Activated CD4-positive, alpha-beta T cell treated with anti-CD3 and anti-CD28 coated beads, Interleukin-2, amount 10 ng/mL, durations not matched to agents 24 days and 14 days (primary cell): ENCODE measurements around the gene EXOC2. TPM values are rescaled to one million over a fixed set of nuclear protein-coding genes. Genes with fewer than 3 reads are reported as not detected.
A peak's percentile ranks its signal among the peaks of the same experiment; 100 is the strongest.

Source experiments
- DNase-seq: peaks from one replicate; pipeline ENCODE4 v3.0.0; 2022
- H3K27ac Mint-ChIP-seq: one replicate; pipeline ENCODE4 v1.8.0; 2022; ENCODE audit warnings: mild to moderate bottlenecking, mixed read lengths
- H3K27me3 Mint-ChIP-seq: one replicate; pipeline ENCODE4 v1.8.0; 2022; ENCODE audit warnings: mixed read lengths
- H3K36me3 Mint-ChIP-seq: one replicate; pipeline ENCODE4 v1.8.0; 2022; ENCODE audit warnings: low read depth, mild to moderate bottlenecking, mixed read lengths
- H3K4me1 Mint-ChIP-seq: one replicate; pipeline ENCODE4 v1.8.0; 2021; ENCODE audit warnings: mixed read lengths
- H3K4me3 Mint-ChIP-seq: one replicate; pipeline ENCODE4 v1.8.0; 2022; ENCODE audit warnings: mild to moderate bottlenecking, moderate library complexity, mixed read lengths
- H3K9me3 Mint-ChIP-seq: one replicate; pipeline ENCODE4 v1.8.0; 2021; ENCODE audit warnings: mixed read lengths
- intact Hi-C: fragments of 100-400 bp; cut with micrococcal nuclease; formaldehyde crosslinking; loops from one replicate; pipeline ENCODE4 v1.15.1; 2023
- total RNA-seq: library from RNA; stranded (reverse); gene quantifications from 2 replicates; pipeline ENCODE4 v1.2.3, GENCODE V29; 2022

EXOC2 gene
- total RNA-seq, 1 donor from 2014 or later = 43.6 TPM

- peak overlapping the region; percentile 99 for H3K27ac Mint-ChIP-seq
- H3K9me3 Mint-ChIP-seq = no peaks in the 10 kb centered on the region
- no peaks in the 10 kb centered on the region for H3K27me3 Mint-ChIP-seq
- peaks cover 65% of the 10 kb centered on the region for H3K36me3 Mint-ChIP-seq
- intact Hi-C loops = loop anchor here (1.0 to 5.0 kb wide), 11 partner anchors 9 to 296 kb away; partner anchors contain the start of genes DUSP22 and IRF4
- DNase-seq = peak; percentile 82
- peak overlapping the region; percentile 77 for H3K4me3 Mint-ChIP-seq
- peaks cover 87% of the 10 kb centered on the region for H3K4me1 Mint-ChIP-seq
These were observed 202.5 kb downstream of the EXOC2 start for GRCh38 chr6:490251-491037.

DNA sequence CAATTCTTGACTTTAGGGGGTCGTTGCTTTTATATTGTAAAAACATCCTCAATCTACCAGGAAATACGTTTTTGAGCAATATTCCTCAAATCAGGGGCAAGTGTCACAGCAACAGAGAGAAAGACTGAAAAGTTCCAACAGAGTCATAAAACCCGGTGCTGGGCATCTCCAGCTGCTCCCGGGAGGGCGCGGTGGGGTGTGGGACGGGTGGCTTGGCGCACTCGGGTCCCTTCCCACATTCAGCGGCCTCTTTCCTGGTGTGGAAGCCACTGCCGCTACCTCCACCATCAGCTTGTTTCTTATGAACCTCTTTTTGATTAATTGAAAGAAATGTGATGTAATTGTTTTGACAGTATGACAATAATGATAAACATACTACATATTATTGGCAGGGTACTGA is 203.2 kb downstream of the EXOC2 start:
- intact Hi-C loops = loop anchor here (1.0 to 5.0 kb wide), 11 partner anchors 14 to 295 kb away; partner anchors contain the start of genes DUSP22 and IRF4
- H3K4me1 Mint-ChIP-seq = peaks cover 85% of the 10 kb centered on the region
- peak overlapping the region; percentile 77 for H3K4me3 Mint-ChIP-seq
- peaks cover 66% of the 10 kb centered on the region for H3K36me3 Mint-ChIP-seq
- H3K27ac Mint-ChIP-seq = peak overlapping the region; percentile 99
- DNase-seq = peak; percentile 60
- H3K9me3 Mint-ChIP-seq = no peaks in the 10 kb centered on the region
- no peaks in the 10 kb centered on the region for H3K27me3 Mint-ChIP-seq

DNA sequence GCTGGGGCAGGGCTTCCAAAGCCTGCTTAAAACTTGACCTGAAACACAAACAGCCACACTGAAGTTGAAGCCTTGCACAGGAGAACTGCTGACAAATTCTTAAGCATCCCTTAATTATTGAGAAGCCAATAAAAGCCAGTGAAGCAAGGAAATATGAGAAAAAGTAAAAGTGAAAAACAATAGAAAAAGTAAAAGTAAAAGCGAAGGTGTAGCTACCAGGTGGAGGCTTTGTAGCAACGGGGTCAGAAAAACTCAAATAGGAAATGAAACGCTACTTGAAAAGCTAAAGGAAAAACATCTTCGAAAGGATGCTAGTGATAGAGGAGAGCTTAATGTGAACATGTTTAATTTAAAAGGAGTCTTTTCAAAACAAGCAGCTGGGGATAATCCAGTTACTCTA is 203.9 kb downstream of the EXOC2 start:
- Mint-ChIP-seq H3K27me3 (no peaks in the 10 kb centered on the region), H3K27ac (peak overlapping the region; percentile 99), H3K4me1 (peaks cover 85% of the 10 kb centered on the region), H3K4me3 (peak overlapping the region; percentile 77), H3K36me3 (peaks cover 72% of the 10 kb centered on the region), H3K9me3 (no peaks in the 10 kb centered on the region)
- intact Hi-C loops = loop anchor here (1.0 kb wide), 1 partner anchor 14 kb away; no protein-coding TSS in a partner anchor
- DNase-seq = peak; percentile 69

DNA sequence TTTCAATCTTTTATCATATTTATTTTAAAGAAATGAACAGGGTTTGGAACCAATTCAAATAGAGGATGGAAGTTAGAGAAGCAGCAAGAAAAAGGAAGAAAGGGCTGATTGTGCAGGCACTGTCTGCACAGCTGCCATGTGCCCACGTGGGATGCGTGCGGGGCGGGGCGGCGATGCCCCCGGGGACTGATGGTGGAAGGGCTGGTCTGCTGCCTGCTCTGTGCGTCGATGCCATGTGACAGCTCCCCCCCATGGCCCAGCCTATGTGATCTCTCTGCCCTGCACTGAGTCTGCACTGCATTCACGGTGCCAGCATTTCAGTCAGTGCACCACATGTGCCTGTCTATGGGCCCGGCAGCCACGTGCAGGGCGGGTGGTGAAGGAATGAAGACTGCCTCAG is 205.0 kb downstream of the EXOC2 start:
- Mint-ChIP-seq H3K27me3 (no peaks in the 10 kb centered on the region), H3K4me3 (peak overlapping the region; percentile 68), H3K4me1 (peaks cover 82% of the 10 kb centered on the region), H3K36me3 (peaks cover 72% of the 10 kb centered on the region), H3K27ac (peak overlapping the region; percentile 68), H3K9me3 (no peaks in the 10 kb centered on the region)
- intact Hi-C loops = no loop called here
- DNase-seq = peak; percentile 51

DNA sequence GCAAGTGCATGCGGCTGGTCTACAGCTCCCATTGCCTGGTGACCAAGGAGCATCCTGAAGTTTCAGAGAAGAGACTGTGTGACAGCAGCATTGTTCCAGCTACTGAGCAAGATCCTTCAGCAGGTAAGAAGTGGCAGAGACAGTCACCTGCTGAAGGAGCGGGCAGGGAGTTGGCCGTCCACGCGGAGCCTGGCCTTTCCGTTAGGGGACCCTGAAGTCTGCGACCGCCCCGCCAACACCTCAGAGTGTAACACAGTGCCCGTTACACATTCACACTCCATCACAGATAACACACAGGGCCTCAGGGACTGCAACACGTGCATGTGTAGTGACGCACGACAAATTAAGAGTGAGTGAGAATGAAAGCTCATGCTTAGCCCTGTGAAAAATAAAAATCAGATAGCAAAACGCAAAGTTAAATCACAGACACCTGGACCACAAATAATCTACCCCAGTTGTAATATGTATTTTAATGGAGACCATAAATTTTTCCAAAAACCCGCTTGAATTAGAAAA is 207.2 kb downstream of the EXOC2 start:
- peaks cover 69% of the 10 kb centered on the region for H3K4me1 Mint-ChIP-seq
- H3K36me3 Mint-ChIP-seq = peaks cover 62% of the 10 kb centered on the region
- H3K27ac Mint-ChIP-seq = peak overlapping the region; percentile 98
- H3K27me3 Mint-ChIP-seq = no peaks in the 10 kb centered on the region
- H3K4me3 Mint-ChIP-seq = no peak overlapping the region
- DNase-seq = peak; percentile 55
- H3K9me3 Mint-ChIP-seq = peaks cover 5% of the 10 kb centered on the region
- intact Hi-C loops = no loop called here

DNA sequence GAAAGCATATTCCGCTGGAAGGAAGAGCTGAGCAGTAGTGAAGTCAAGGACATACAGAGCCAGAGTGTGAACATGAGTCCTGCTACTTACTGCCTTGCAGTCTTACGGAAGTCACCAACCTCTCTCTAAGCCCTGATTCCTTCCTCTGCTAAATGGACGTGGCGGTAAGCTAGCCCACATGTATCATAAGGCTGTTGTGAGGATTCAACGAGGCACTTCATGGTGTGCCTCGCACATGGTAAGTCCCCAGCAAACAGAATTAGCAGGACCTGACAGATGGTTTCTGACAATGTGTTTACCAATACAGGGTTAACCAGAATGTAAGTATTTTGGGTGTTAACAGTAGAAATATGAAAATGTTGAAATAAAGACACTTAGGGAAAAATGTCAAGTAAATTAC is 208.2 kb downstream of the EXOC2 start:
- DNase-seq = no peak
- Mint-ChIP-seq H3K27ac (peak overlapping the region; percentile 98), H3K4me1 (peaks cover 67% of the 10 kb centered on the region), H3K4me3 (peak overlapping the region; percentile 51), H3K9me3 (peaks cover 5% of the 10 kb centered on the region), H3K27me3 (no peaks in the 10 kb centered on the region), H3K36me3 (peaks cover 62% of the 10 kb centered on the region)
- intact Hi-C loops = loop anchor here (1.0 kb wide), 3 partner anchors 18 to 37 kb away; no protein-coding TSS in a partner anchor

DNA sequence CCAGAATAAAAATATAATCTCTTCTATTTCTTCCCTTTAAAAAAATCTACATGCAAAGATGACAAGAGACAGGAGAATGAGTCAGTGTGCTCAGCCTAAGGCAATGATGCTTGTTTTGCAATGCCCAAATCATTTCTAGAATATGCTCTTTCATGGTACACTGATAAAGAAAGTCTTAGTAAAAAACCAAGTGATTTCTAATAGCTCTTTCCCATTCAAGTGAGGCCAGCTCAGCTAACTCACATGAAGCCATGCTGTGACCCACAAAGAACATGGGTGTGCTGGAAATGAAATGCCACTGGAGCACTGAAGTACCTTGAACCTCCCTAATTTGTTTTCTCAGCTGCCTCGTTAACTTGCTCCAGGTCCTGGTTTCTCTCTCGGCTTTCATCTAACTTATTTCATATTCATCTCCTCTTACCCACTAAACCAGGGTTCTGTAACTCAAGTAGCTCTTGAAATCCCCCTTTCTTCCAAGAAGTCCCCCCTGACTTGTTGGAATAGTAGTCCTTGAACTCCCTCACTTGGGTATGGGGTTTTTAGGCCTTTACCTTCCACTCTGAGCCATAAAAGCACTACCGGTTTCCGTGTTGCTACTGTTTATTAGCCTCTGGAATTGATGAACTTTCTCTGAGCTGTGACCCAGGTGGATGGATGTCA is 208.7 kb downstream of the EXOC2 start:
- intact Hi-C loops = loop anchor here (1.0 kb wide), 3 partner anchors 18 to 37 kb away; no protein-coding TSS in a partner anchor
- no peaks in the 10 kb centered on the region for H3K27me3 Mint-ChIP-seq
- peak overlapping the region; percentile 51 for H3K4me3 Mint-ChIP-seq
- peaks cover 67% of the 10 kb centered on the region for H3K4me1 Mint-ChIP-seq
- DNase-seq = peak; percentile 67
- H3K27ac Mint-ChIP-seq = peak overlapping the region; percentile 98
- peaks cover 5% of the 10 kb centered on the region for H3K9me3 Mint-ChIP-seq
- H3K36me3 Mint-ChIP-seq = peaks cover 57% of the 10 kb centered on the region

DNA sequence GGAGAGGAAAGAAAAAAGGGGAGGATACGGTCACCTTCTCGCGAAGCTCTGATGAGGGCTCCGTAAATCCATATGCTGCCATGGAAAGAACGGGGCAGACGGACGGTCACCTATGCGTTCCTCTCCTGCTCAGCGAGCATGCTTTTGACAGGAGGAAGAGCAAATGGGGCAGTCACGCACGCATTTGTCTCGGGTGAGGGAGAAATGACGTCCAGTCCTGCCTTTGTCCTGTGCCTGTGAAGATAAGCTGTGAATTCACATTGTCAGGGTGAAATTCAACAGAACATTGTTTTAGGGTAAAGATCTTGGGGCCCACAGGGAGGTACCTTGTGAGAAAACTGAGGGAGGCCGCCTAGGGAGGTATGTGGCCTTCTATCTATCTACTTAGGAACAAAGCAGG is 217.6 kb downstream of the EXOC2 start:
- peak; percentile 66 for DNase-seq
- intact Hi-C loops = loop anchor here (1.0 kb wide), 2 partner anchors 14 to 29 kb away; no protein-coding TSS in a partner anchor
- H3K9me3 Mint-ChIP-seq = no peaks in the 10 kb centered on the region
- peak overlapping the region; percentile 47 for H3K27ac Mint-ChIP-seq
- peaks cover 2% of the 10 kb centered on the region for H3K36me3 Mint-ChIP-seq
- peak overlapping the region; percentile 26 for H3K4me3 Mint-ChIP-seq
- no peaks in the 10 kb centered on the region for H3K27me3 Mint-ChIP-seq
- H3K4me1 Mint-ChIP-seq = peaks cover 71% of the 10 kb centered on the region

DNA sequence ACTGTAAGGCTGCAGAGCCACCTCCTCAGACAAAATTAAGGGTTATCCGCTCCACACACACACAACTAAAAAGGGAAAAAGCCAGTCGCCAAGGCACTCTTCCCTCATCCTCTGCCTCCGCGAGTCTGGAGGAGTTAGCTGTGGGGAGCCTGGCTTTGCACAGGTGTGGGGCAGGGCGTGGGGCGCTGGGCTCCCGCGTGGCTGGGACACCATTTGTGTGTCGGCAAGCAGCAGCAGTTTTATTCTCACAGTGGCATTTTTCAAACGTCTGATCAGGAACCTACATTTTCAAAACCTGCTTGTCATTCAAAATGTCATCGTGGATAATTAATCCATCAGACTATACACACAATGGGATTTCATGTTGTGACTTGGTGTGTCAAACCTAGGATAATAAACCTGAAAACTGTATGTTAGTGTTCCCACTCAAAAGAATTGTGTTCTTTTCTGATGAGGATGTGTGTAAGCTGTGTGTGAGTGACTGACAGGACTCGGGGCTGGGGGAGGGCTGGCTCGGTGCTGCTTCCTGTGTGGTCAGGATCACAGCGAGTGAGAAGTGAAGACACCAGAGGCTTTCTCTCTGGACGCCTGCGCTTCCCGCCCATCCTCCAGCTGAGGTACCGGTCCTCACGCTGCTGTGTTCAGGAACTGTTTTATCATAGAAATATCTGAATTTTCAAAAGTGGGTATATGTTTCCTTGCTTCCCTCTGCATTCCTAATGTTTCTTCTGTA is 218.3 kb downstream of the EXOC2 start:
- DNase-seq = peak; percentile 94
- Mint-ChIP-seq H3K27ac (peak overlapping the region; percentile 47), H3K4me1 (peaks cover 70% of the 10 kb centered on the region), H3K27me3 (no peaks in the 10 kb centered on the region), H3K36me3 (peaks cover 2% of the 10 kb centered on the region), H3K9me3 (no peaks in the 10 kb centered on the region), H3K4me3 (peak overlapping the region; percentile 26)
- intact Hi-C loops = loop anchor here (1.0 kb wide), 2 partner anchors 15 to 28 kb away; no protein-coding TSS in a partner anchor

GRCh38 chr6:473768-474452 is 219.0 kb downstream of the EXOC2 start:
- Mint-ChIP-seq H3K36me3 (peaks cover 2% of the 10 kb centered on the region), H3K9me3 (no peaks in the 10 kb centered on the region), H3K4me3 (peak overlapping the region; percentile 26), H3K27me3 (no peaks in the 10 kb centered on the region), H3K4me1 (peaks cover 64% of the 10 kb centered on the region), H3K27ac (peak overlapping the region; percentile 47)
- DNase-seq = peak; percentile 59
- intact Hi-C loops = no loop called here

DNA sequence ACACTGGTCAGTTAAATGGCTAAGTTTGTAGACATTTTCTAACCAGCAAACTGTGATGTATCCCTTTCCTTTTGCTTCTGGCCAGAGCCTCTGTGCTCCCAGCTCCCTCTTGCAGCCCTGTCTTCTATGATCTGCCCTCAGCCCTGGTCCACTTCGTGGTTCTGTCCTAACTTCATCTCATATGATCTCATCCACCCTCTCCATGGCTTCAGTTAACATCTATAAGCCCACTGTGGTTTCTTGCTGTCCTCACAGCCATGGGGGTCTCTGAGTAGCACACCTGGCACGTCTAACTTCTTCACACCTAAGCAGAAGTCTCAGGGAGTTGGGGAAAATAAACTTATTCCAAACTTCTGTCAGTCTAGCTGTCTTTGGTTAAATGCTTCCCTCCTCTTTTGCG is 219.6 kb downstream of the EXOC2 start:
- peak; percentile 53 for DNase-seq
- H3K36me3 Mint-ChIP-seq = no peaks in the 10 kb centered on the region
- H3K4me1 Mint-ChIP-seq = peaks cover 58% of the 10 kb centered on the region
- no peaks in the 10 kb centered on the region for H3K27me3 Mint-ChIP-seq
- H3K4me3 Mint-ChIP-seq = no peak overlapping the region
- no peaks in the 10 kb centered on the region for H3K9me3 Mint-ChIP-seq
- intact Hi-C loops = no loop called here
- H3K27ac Mint-ChIP-seq = peak overlapping the region; percentile 68

GRCh38 chr6:470901-471448 is 222.0 kb downstream of the EXOC2 start:
- H3K9me3 Mint-ChIP-seq = no peaks in the 10 kb centered on the region
- no peak overlapping the region for H3K4me3 Mint-ChIP-seq
- peaks cover 66% of the 10 kb centered on the region for H3K4me1 Mint-ChIP-seq
- no peaks in the 10 kb centered on the region for H3K36me3 Mint-ChIP-seq
- intact Hi-C loops = no loop called here
- H3K27me3 Mint-ChIP-seq = no peaks in the 10 kb centered on the region
- no peak for DNase-seq
- peak overlapping the region; percentile 62 for H3K27ac Mint-ChIP-seq
